ENCODE measurements around the gene TSHZ2.

Gene TSHZ2

GRCh38 chr20:53330601-53331140 is 358.5 kb downstream of the TSHZ2 start:
- no peak for TF ChIP-seq CTCF (IDR thresholded peaks at IDR 0.05; ENCODE audit: insufficient read depth, missing control alignments)
- DNase-seq (ENCODE audit: insufficient read length, low spot score): no peak
- FAIRE-seq: no peak

DNA sequence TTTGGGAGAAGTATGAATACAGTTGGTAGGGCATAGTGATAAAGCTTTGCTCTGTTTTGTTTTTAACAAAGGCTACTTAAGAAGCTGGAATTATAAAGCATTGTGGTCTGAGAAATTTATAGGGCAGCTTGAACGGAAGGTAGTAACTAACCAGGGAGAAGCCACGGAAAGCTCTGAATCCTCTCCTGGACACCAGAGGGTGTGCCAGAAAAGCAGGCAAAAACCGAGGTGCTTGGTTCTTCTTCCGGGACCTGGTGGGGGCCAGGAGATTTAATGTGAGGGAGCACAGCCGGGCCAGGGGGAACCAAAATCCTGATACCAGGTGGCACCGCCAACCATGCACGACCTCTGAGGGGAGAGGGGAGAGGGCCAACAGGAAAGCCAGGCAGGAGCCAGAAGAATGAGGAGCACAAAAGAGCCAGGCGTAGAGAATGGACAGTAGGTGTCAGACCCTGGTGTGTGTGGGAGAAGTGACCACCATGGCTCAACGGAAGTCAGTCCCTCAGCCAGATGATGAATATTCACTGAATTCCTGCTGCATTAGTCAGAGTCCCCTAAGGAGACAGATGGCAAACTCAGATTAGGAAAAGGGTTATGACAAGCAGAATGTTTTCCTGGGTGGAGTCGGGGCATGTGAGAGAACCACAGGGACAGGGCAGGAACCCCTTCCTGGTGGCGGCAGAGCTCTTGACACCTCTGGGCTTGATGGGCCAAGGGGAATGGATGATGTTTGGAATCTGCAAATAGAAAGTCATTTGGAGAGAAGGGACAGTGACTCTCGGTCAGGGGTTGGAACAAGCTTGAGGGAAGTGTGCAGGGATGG is 359.2 kb downstream of the TSHZ2 start:
- FAIRE-seq: no peak
- no peak for TF ChIP-seq CTCF (IDR thresholded peaks at IDR 0.05; ENCODE audit: insufficient read depth, missing control alignments)
- no peak for DNase-seq (ENCODE audit: insufficient read length, low spot score)

DNA sequence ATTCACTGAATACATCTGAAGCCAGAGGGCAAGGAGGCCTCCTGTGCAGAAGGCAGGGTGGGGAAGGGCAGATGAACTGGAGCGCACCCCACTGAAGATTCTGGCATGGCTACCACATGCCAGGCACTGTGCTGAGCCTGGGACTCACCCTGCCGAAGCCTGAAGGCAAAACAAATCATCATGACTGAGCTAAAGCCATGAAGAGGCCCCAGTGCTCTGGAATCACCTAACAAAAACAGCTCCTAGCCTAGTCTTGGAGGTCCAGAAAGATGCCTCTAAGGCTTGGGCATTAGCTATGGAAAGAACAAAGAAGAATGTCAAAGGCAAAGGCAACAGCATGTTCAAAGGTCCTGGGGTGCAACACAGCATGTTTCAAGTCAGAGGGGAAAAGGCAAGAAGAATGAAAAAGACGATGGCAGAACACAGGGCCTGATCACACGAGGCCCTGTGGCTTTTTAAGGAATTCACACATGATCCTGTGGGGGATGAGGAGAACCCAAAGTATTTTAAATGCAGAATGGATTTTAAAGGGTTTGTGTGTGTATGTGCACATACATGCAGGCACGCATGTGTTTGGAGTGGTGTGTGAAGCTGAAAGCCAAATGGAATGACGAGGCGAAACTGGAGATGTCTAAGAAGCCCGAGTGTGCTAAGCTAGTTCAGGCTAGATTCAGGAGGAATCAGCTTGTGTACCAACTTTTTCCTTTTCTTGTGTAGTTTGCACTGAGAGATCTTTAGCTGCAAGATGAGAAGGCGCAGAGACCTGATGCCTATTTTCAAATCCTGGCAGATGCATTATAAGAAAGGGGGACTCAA is 360.1 kb downstream of the TSHZ2 start:
- no peak for TF ChIP-seq CTCF (IDR thresholded peaks at IDR 0.05; ENCODE audit: insufficient read depth, missing control alignments)
- DNase-seq (ENCODE audit: insufficient read length, low spot score): no peak
- no peak for FAIRE-seq

GRCh38 chr20:53334861-53335260 is 362.7 kb downstream of the TSHZ2 start:
- no peak for TF ChIP-seq CTCF (IDR thresholded peaks at IDR 0.05; ENCODE audit: insufficient read depth, missing control alignments)
- DNase-seq (ENCODE audit: insufficient read length, low spot score): no peak
- FAIRE-seq: no peak

DNA sequence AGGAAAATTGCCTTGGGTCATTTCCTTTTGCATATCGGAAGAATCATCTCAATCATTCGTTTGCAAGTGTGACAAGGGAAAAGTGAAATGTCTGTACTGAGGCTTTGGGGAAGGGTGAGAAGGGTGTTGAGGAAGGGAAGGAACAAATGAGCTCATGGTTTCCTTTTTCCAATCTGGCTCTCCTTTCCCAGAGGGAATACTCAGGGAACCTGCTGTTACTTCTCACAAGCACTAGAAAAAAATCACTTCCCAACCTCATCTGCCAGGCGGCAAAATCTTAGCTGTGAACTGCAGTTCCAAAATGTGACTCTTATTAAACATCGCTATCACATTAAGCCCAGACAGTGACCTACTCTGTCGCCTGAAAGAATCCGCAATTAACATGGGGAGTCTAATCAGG is 363.4 kb downstream of the TSHZ2 start:
- DNase-seq (ENCODE audit: insufficient read length, low spot score) (no peak), FAIRE-seq (no peak)
- TF ChIP-seq CTCF (IDR thresholded peaks at IDR 0.05; ENCODE audit: insufficient read depth, missing control alignments): no peak

DNA sequence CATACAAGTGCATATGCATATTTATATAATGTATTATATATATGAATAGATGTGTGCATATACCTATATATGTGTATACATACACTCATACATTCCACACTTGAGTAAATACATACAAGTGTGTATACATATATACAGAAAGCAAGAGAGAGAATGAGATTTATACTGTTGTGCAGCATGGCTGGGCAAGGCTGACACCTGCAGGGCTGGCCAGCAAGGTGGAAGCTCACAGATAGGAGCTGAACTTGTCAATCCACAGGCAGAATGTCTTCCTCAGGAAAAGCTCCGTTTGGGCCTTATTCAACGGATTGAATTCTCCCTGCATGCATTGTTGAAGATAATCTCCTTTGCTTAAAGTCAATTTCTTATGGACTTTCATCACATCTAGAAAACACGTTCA is 364.7 kb downstream of the TSHZ2 start:
- FAIRE-seq (no peak), DNase-seq (ENCODE audit: insufficient read length, low spot score) (no peak)
- TF ChIP-seq CTCF (IDR thresholded peaks at IDR 0.05; ENCODE audit: insufficient read depth, missing control alignments): no peak
